Measurements from ENCODE around the gene LRRC4C. TPM values are rescaled to one million over a fixed set of nuclear protein-coding genes. Genes with fewer than 3 reads are reported as not detected.

The LRRC4C gene
- total and polyA plus RNA-seq, 2 experiments from 2014 or later = 0.35 to 1.1 TPM

DNA sequence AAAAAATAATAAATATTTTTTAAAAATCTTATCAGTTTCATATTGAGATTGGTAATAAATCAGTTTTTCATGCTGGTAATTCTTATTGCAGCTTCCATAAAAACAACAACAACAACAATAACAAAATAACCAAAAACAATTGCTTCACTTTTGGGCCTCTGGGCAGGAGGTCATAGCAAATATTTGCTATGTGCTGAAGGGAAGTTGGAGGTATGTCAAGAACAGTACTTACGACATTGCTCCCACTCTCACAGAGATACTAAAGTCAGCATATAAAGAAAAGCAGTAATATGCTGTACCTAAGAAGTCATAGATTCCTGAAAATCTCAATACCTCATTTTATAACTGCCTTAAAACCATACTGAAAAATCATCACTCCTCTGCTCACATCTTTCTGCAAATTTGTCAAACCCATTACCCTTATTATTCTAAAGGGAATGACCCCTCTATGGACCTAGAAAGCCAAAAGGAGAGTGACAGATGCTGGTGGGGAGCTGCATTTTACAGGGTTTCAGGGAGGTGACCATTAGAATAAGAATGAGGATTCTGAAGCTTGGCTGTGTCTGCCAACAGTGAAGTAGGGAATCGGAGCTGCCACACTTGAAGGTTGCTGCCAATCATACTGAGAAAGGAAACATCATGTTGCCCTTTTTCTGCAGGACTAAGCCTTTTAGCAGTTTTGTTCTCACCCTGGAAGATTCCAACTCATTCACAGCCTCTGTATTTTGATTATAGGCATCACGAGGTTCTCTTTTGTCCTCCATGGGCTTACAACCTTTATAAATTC, 742.9 kb downstream of the LRRC4C start (continued):
- TF ChIP-seq, protein P1, sequence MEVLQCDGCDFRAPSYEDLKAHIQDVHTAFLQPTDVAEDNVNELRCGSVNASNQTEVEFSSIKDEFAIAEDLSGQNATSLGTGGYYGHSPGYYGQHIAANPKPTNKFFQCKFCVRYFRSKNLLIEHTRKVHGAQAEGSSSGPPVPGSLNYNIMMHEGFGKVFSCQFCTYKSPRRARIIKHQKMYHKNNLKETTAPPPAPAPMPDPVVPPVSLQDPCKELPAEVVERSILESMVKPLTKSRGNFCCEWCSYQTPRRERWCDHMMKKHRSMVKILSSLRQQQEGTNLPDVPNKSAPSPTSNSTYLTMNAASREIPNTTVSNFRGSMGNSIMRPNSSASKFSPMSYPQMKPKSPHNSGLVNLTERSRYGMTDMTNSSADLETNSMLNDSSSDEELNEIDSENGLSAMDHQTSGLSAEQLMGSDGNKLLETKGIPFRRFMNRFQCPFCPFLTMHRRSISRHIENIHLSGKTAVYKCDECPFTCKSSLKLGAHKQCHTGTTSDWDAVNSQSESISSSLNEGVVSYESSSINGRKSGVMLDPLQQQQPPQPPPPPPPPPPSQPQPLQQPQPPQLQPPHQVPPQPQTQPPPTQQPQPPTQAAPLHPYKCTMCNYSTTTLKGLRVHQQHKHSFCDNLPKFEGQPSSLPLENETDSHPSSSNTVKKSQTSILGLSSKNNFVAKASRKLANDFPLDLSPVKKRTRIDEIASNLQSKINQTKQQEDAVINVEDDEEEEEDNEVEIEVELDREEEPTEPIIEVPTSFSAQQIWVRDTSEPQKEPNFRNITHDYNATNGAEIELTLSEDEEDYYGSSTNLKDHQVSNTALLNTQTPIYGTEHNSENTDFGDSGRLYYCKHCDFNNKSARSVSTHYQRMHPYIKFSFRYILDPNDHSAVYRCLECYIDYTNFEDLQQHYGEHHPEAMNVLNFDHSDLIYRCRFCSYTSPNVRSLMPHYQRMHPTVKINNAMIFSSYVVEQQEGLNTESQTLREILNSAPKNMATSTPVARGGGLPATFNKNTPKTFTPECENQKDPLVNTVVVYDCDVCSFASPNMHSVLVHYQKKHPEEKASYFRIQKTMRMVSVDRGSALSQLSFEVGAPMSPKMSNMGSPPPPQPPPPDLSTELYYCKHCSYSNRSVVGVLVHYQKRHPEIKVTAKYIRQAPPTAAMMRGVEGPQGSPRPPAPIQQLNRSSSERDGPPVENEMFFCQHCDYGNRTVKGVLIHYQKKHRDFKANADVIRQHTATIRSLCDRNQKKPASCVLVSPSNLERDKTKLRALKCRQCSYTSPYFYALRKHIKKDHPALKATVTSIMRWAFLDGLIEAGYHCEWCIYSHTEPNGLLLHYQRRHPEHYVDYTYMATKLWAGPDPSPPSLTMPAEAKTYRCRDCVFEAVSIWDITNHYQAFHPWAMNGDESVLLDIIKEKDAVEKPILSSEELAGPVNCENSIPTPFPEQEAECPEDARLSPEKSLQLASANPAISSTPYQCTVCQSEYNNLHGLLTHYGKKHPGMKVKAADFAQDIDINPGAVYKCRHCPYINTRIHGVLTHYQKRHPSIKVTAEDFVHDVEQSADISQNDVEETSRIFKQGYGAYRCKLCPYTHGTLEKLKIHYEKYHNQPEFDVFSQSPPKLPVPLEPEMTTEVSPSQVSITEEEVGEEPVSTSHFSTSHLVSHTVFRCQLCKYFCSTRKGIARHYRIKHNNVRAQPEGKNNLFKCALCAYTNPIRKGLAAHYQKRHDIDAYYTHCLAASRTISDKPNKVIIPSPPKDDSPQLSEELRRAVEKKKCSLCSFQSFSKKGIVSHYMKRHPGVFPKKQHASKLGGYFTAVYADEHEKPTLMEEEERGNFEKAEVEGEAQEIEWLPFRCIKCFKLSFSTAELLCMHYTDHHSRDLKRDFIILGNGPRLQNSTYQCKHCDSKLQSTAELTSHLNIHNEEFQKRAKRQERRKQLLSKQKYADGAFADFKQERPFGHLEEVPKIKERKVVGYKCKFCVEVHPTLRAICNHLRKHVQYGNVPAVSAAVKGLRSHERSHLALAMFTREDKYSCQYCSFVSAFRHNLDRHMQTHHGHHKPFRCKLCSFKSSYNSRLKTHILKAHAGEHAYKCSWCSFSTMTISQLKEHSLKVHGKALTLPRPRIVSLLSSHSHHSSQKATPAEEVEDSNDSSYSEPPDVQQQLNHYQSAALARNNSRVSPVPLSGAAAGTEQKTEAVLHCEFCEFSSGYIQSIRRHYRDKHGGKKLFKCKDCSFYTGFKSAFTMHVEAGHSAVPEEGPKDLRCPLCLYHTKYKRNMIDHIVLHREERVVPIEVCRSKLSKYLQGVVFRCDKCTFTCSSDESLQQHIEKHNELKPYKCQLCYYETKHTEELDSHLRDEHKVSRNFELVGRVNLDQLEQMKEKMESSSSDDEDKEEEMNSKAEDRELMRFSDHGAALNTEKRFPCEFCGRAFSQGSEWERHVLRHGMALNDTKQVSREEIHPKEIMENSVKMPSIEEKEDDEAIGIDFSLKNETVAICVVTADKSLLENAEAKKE (CRISPR knock-in tag; IDR thresholded peaks at IDR 0.05) = no peak
- TF ChIP-seq, protein P2, sequence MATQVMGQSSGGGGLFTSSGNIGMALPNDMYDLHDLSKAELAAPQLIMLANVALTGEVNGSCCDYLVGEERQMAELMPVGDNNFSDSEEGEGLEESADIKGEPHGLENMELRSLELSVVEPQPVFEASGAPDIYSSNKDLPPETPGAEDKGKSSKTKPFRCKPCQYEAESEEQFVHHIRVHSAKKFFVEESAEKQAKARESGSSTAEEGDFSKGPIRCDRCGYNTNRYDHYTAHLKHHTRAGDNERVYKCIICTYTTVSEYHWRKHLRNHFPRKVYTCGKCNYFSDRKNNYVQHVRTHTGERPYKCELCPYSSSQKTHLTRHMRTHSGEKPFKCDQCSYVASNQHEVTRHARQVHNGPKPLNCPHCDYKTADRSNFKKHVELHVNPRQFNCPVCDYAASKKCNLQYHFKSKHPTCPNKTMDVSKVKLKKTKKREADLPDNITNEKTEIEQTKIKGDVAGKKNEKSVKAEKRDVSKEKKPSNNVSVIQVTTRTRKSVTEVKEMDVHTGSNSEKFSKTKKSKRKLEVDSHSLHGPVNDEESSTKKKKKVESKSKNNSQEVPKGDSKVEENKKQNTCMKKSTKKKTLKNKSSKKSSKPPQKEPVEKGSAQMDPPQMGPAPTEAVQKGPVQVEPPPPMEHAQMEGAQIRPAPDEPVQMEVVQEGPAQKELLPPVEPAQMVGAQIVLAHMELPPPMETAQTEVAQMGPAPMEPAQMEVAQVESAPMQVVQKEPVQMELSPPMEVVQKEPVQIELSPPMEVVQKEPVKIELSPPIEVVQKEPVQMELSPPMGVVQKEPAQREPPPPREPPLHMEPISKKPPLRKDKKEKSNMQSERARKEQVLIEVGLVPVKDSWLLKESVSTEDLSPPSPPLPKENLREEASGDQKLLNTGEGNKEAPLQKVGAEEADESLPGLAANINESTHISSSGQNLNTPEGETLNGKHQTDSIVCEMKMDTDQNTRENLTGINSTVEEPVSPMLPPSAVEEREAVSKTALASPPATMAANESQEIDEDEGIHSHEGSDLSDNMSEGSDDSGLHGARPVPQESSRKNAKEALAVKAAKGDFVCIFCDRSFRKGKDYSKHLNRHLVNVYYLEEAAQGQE (IDR thresholded peaks at IDR 0.05; ENCODE audit: unreplicated experiment) = no peak

DNA sequence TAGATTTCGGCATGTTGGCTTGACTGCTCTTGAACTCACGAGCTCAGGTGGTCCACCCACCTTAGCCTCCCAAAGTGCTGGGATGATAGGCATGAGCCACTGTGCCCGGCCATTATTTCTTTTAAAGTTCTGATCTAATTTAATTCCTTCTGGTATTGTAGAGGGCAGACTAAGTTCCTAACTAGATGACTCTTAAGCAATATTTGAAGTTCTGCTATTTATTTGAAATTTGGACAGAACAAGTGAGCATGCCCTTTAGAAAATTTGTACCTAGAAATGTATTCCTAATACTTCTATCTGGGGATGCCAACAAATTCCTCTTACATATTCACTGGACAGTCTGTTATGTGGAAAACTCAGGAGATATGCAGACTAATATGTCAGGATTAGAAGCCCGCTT, 746.4 kb downstream of the LRRC4C start:
- Histone ChIP-seq H3K4me3 (no peak overlapping the region), H3F3A (replicated peaks; ENCODE audit: low read depth) (no peaks in the 10 kb centered on the region), H3K4me2 (no peak overlapping the region), H3K36me3 (ENCODE audit: insufficient read depth) (0 out of 2 replicates have a peak, but pooled peaks cover 2% of the 10 kb centered on the region), H3K9me2 (ENCODE audit: insufficient read depth) (no peaks in the 10 kb centered on the region), H3K27ac (ENCODE audit: low read depth) (no peak overlapping the region), H4K20me1 (replicated peaks; ENCODE audit: insufficient read depth) (no peaks in the 10 kb centered on the region), H3K4me1 (ENCODE audit: insufficient read depth) (peaks cover 16% of the 10 kb centered on the region), H2AFZ (no peak overlapping the region), H3K79me2 (replicated peaks; ENCODE audit: insufficient read depth) (no peaks in the 10 kb centered on the region), H3K27me3 (ENCODE audit: insufficient read depth) (no peaks in the 10 kb centered on the region)
- Mint-ChIP-seq H3K4me3 (no peak overlapping the region), H3K27ac (no peak overlapping the region), H3K36me3 (ENCODE audit: low read depth) (peaks cover 21% of the 10 kb centered on the region), H3K9me3 (peaks cover 25% of the 10 kb centered on the region), H3K4me1 (peaks cover 17% of the 10 kb centered on the region), H3K27me3 (ENCODE audit: insufficient read depth, low read depth, poor library complexity) (no peaks in the 10 kb centered on the region)
- DNase-seq (ENCODE audit: low spot score) (no peak), ATAC-seq (no peak)
- TF ChIP-seq EZH2phosphoT487 (IDR thresholded peaks at IDR 0.05; ENCODE audit: unreplicated experiment) (no peak), ZNF331 (CRISPR knock-in tag; IDR thresholded peaks at IDR 0.05; ENCODE audit: low read depth) (no peak)
- TF ChIP-seq, protein P1 (CRISPR knock-in tag; IDR thresholded peaks at IDR 0.05) = no peak

Measured in GM23338 (cell line).